Astrocyte (in vitro differentiated cells and primary cell): ENCODE data around the gene CRYBB1. TPM values are rescaled to one million over a fixed set of nuclear protein-coding genes. Genes with fewer than 3 reads are reported as not detected.

Experiments used
- DNase-seq: peaks from one replicate; pipeline ENCODE4 v3.0.0-alpha.2; 2010; ENCODE audit warnings: low read depth
- FAIRE-seq: peaks from 2 replicates; lab custom pipeline; 2011; peaks lifted over from hg19 to GRCh38; lab: Jason Lieb, UNC
- H2AFZ ChIP-seq: 2 replicates; pipeline ENCODE4 v1.6.0; 2012; ENCODE audit warnings: low read depth, low read length, inconsistent platforms
- H3K27ac ChIP-seq: 2 replicates; pipeline ENCODE4 v1.5.1; 2011; ENCODE audit warnings: low read depth, low read length, inconsistent platforms
- H3K27me3 ChIP-seq: 2 replicates; pipeline ENCODE4 v1.6.0; 2011; ENCODE audit warnings: low read length, inconsistent platforms; ENCODE audit not compliant: insufficient read depth
- H3K36me3 ChIP-seq: 2 replicates; pipeline ENCODE4 v1.5.1; 2011; ENCODE audit warnings: low read length, inconsistent platforms; ENCODE audit not compliant: insufficient read depth
- H3K4me1 ChIP-seq: 2 replicates; pipeline ENCODE4 v1.5.1; 2011; ENCODE audit warnings: low read length, inconsistent platforms; ENCODE audit not compliant: insufficient read depth
- H3K4me2 ChIP-seq: 2 replicates; pipeline ENCODE4 v1.6.0; 2012; ENCODE audit warnings: low read length, inconsistent platforms
- H3K4me3 ChIP-seq: 2 replicates; pipeline ENCODE4 v1.5.1; 2011; ENCODE audit warnings: low read depth, mild to moderate bottlenecking, low read length, inconsistent platforms; ENCODE audit not compliant: insufficient read depth
- H3K79me2 ChIP-seq: 2 replicates; pipeline ENCODE4 v1.6.0; 2012; ENCODE audit warnings: mild to moderate bottlenecking, low read length, inconsistent platforms; ENCODE audit not compliant: insufficient read depth
- H3K9ac ChIP-seq: 2 replicates; pipeline ENCODE4 v1.6.0; 2012; ENCODE audit warnings: mild to moderate bottlenecking, low read length, inconsistent platforms
- H3K9me3 ChIP-seq: 2 replicates; pipeline ENCODE4 v1.5.1; 2012; ENCODE audit warnings: low read depth, mild to moderate bottlenecking, low read length, inconsistent platforms; ENCODE audit not compliant: insufficient read depth
- H4K20me1 ChIP-seq: 2 replicates; pipeline ENCODE4 v1.6.0; 2012; ENCODE audit warnings: low read length, inconsistent platforms; ENCODE audit not compliant: insufficient read depth
- H3K27ac Mint-ChIP-seq: one replicate; pipeline ENCODE4 v1.8.0; 2021; ENCODE audit warnings: mild to moderate bottlenecking, mixed read lengths; ENCODE audit not compliant: unreplicated experiment
- H3K27me3 Mint-ChIP-seq: one replicate; pipeline ENCODE4 v1.8.0; 2021; ENCODE audit warnings: low read depth, mixed read lengths; ENCODE audit not compliant: unreplicated experiment
- H3K36me3 Mint-ChIP-seq: one replicate; pipeline ENCODE4 v1.8.0; 2021; ENCODE audit warnings: low read depth, mixed read lengths; ENCODE audit not compliant: unreplicated experiment
- H3K4me1 Mint-ChIP-seq: one replicate; pipeline ENCODE4 v1.8.0; 2021; ENCODE audit warnings: low read depth, mixed read lengths; ENCODE audit not compliant: unreplicated experiment
- H3K4me3 Mint-ChIP-seq: one replicate; pipeline ENCODE4 v1.8.0; 2021; ENCODE audit warnings: mild to moderate bottlenecking, moderate library complexity, mixed read lengths; ENCODE audit not compliant: unreplicated experiment
- H3K9me3 Mint-ChIP-seq: one replicate; pipeline ENCODE4 v1.8.0; 2021; ENCODE audit warnings: mild to moderate bottlenecking, mixed read lengths; ENCODE audit not compliant: unreplicated experiment
- CTCF ChIP-seq: IDR thresholded peaks from 2 replicates; pipeline ENCODE4 v1.5.1; 2011; ENCODE audit warnings: low read depth, mild to moderate bottlenecking, inconsistent platforms, low read length, moderate library complexity; ENCODE audit not compliant: insufficient read depth
- EZH2 ChIP-seq: IDR thresholded peaks from 2 replicates; pipeline ENCODE4 v1.6.1; 2012; ENCODE audit warnings: mild to moderate bottlenecking, low read length, inconsistent platforms; ENCODE audit not compliant: insufficient read depth
- total RNA-seq: library from RNA; stranded (reverse); gene quantifications from 2 replicates; pipeline ENCODE4 v1.2.1, GENCODE V29; 2021

Gene CRYBB1
- total RNA-seq, 1 donor from 2014 or later, result not detected

GRCh38 chr22:26597480-26597879 is 20.3 kb downstream of the CRYBB1 start:
- DNase-seq (no peak), FAIRE-seq (no peak)

GRCh38 chr22:26597026-26597425 is 20.8 kb downstream of the CRYBB1 start:
- H3K27ac Mint-ChIP-seq, result no peak overlapping the region

More at GRCh38 chr22:26597480-26597879, 20.3 kb downstream of the CRYBB1 start:
- H2AFZ ChIP-seq, result no peak overlapping the region
- no peaks in the 10 kb centered on the region for H4K20me1 ChIP-seq
- H3K36me3 ChIP-seq, result no peaks in the 10 kb centered on the region
- H3K9me3 Mint-ChIP-seq, result no peaks in the 10 kb centered on the region
- H3K27me3 ChIP-seq, result peaks cover 11% of the 10 kb centered on the region
- H3K4me1 Mint-ChIP-seq, result no peaks in the 10 kb centered on the region
- no peaks in the 10 kb centered on the region for H3K4me1 ChIP-seq
- no peak overlapping the region for H3K4me3 Mint-ChIP-seq
- H3K27ac Mint-ChIP-seq, result no peak overlapping the region
- H3K27me3 Mint-ChIP-seq, result peaks cover 42% of the 10 kb centered on the region
- H3K4me2 ChIP-seq, result no peak overlapping the region
- no peak overlapping the region for H3K27ac ChIP-seq
- no peaks in the 10 kb centered on the region for H3K9me3 ChIP-seq
- no peak overlapping the region for H3K9ac ChIP-seq
- peaks cover 2% of the 10 kb centered on the region for H3K36me3 Mint-ChIP-seq
- H3K4me3 ChIP-seq, result no peak overlapping the region
- no peak for TF ChIP-seq CTCF
- TF ChIP-seq EZH2, result no peak
- no peaks in the 10 kb centered on the region for H3K79me2 ChIP-seq

More at GRCh38 chr22:26597026-26597425, 20.8 kb downstream of the CRYBB1 start:
- Histone ChIP-seq H3K4me1 (no peaks in the 10 kb centered on the region), H3K27ac (no peak overlapping the region), H3K9ac (no peak overlapping the region), H3K36me3 (no peaks in the 10 kb centered on the region), H3K27me3 (peaks cover 11% of the 10 kb centered on the region), H3K4me2 (no peak overlapping the region), H4K20me1 (no peaks in the 10 kb centered on the region), H2AFZ (no peak overlapping the region), H3K9me3 (no peaks in the 10 kb centered on the region), H3K79me2 (no peaks in the 10 kb centered on the region), H3K4me3 (no peak overlapping the region)
- Mint-ChIP-seq H3K27me3 (peaks cover 44% of the 10 kb centered on the region), H3K4me3 (no peak overlapping the region), H3K9me3 (no peaks in the 10 kb centered on the region), H3K36me3 (peaks cover 2% of the 10 kb centered on the region), H3K4me1 (no peaks in the 10 kb centered on the region)
- TF ChIP-seq EZH2 (no peak), CTCF (no peak)
- FAIRE-seq, result no peak
- no peak for DNase-seq
